ENCODE results near the gene BTN2A1. TPM values are rescaled to one million over a fixed set of nuclear protein-coding genes. Genes with fewer than 3 reads are reported as not detected.

Gene BTN2A1
- total and polyA plus RNA-seq, 2 of the 13 experiments (the other 11 are each of a cell fraction or from before 2014, with no cell fraction given), result 16.4 to 30.4 TPM

GRCh38 chr6:26475823-26476729 is 18.3 kb downstream of the BTN2A1 start:
- Histone ChIP-seq H3K9me3 (ENCODE audit: low read length) (no peaks in the 10 kb centered on the region), H3K4me3 (replicated peaks in 1 of 3; ENCODE audit: insufficient read depth in 1 of 3, low read depth in 2 of 3, low read length in 3 of 3) (no peak overlapping the region; a peak in 1 of 6 replicates), H3K36me3 (replicated peaks in 1 of 2; ENCODE audit: control insufficient read depth in 1 of 2, insufficient read depth in 2 of 2, low read length in 2 of 2) (no peaks in the 10 kb centered on the region), H3K4me2 (ENCODE audit: low read depth, low read length) (peak overlapping the region; percentile 98; the same call in 1 of the 2 replicates), H3K9ac (ENCODE audit: insufficient read depth, low read depth, low read length) (no peak overlapping the region), H2AFZ (ENCODE audit: low read length) (no peak overlapping the region), H3K27me3 (ENCODE audit: control insufficient read depth in 1 of 2, insufficient read depth in 2 of 2, low read length in 2 of 2) (no peaks in the 10 kb centered on the region), H3K4me1 (ENCODE audit: insufficient read depth, low read length) (peaks cover 61% of the 10 kb centered on the region), H3K27ac (ENCODE audit: extremely low read length, insufficient read depth, low read length) (peak overlapping the region; percentile 83), H3K79me2 (ENCODE audit: insufficient read depth, low read length) (no peaks in the 10 kb centered on the region), H4K20me1 (ENCODE audit: insufficient read depth, low read length) (no peaks in the 10 kb centered on the region)
- peak; percentile 31 for DNase-seq (ENCODE audit: low spot score)
- intact Hi-C loops (cut with micrococcal nuclease; ENCODE audit: unreplicated experiment), result loop anchor here (1.0 kb wide), 3 partner anchors 19 to 61 kb away; partner anchors contain the start of gene BTN2A1
- WGBS (ENCODE audit: low lambda C conversion rate), result 92% methylated on average over 7 of the region's 7 CpGs
- ChIA-PET CTCF (ENCODE audit: low intra/inter-chr PET ratio, low total read pairs) (no interaction called here), POLR2A (interaction anchor here (2.0 to 3.1 kb wide), 5 partner anchors 7 to 61 kb away, joined by 5 to 22 read pairs (median 12); partner anchors contain the start of gene HMGN4)
- ATAC-seq, result no peak
- peak; percentile 4; the same call in 1 of the 2 replicates for TF ChIP-seq TFE3 (CRISPR knock-in tag; IDR thresholded peaks at IDR 0.05)
- TF ChIP-seq PRDM15 (CRISPR knock-in tag; IDR thresholded peaks at IDR 0.05), result no peak
- no TSS peak for BruUV-seq (replicated peaks)
- no peak for FAIRE-seq
- in situ Hi-C loops (cut with HindIII; ENCODE audit: extremely low pct_ligation_motif_present, low pct_unique_long_range_greater_than_20kb), result no loop called here
